Measurements from ENCODE around the gene CBFA2T2.
A peak's percentile ranks its signal among the peaks of the same experiment; 100 is the strongest.
"Not testable (repeated sequence)": the region's sequence is repeated elsewhere in the genome, so short reads cannot be mapped to it uniquely, and the experiment has no call there.

The CBFA2T2 gene

GRCh38 chr20:33583143-33583542, 93.2 kb downstream of the CBFA2T2 start:
- DNase-seq: no peak

DNA sequence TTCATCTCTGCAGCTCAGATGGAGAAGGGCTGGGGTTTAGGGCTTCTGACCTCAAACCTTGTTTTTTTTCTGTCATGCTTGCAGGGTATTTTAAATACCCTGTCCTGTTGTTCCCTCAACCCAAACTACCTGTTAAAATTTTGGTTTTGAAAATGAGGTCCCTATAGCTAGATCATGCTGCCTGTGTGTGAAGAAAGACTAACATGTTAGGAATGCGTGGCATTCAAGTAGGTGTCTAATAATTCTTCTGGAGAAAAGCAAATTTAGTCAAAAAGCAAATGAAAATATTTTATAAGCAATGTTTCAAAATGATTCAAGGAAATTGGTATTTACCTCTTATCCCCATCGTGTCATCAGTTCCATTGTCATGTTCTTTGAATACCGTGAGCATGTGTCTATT, 95.1 kb downstream of the CBFA2T2 start:
- DNase-seq: no peak

- DNase-seq: no peak
Observed at GRCh38 chr20:33585413-33585812, 95.5 kb downstream of the CBFA2T2 start.

DNA sequence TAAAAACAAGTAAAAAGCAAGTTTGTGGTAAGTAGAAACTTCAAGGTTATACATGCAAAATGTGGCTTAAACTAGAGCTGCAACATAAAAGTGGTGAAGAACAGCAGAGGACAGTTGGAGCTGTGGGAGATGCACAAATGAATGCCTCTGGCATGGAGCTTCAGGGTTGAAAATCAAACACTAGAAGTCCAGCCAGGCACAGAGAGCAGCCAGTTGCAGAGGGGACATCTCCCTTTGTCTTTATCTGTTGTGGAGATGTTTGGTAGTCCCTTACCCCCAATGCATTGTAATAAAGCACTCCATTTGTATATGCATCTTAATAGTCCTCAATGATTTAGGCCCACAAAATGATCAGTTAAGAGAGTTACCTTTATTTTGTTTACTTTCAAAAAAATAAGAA, 99.2 kb downstream of the CBFA2T2 start:
- no peak for DNase-seq

DNA sequence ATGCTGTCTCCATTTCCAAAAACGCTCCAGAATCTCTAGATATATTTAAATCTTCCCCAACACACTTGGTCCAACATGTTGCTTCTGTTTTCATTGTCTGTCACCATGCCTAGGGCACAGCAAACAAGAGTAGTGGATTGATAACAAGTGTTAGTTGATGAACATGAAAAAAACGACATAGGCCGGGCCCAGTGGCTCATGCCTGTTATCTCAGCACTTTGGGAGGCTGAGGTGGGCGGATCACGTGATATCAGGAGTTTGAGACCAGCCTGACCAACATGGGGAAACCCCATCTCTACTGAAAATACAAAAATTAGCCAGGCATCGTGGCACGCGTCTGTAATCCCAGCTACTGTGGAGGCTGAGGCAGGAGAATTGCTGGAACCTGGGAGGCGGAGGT, 102.0 kb downstream of the CBFA2T2 start:
- not testable (repeated sequence) for DNase-seq

DNA sequence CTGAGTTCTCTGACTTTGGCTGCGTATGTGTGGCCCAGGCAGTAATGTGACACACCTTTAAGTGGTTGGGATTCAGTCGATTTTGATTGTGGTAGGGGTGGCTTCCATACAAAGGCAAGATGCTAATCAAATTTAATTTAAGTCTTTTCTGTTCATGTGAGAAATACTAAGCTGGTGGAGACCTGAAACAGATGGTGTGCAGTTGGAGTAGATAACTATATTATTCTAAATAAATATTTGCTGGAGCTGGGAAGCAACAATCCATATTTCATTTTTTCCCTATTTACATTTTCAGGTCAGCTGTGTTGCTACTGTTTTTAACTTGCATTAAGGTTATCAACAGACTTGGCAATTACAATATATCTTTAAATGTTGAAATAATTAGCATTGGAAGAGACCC, 104.8 kb downstream of the CBFA2T2 start:
- peak; percentile 34 for DNase-seq

DNA sequence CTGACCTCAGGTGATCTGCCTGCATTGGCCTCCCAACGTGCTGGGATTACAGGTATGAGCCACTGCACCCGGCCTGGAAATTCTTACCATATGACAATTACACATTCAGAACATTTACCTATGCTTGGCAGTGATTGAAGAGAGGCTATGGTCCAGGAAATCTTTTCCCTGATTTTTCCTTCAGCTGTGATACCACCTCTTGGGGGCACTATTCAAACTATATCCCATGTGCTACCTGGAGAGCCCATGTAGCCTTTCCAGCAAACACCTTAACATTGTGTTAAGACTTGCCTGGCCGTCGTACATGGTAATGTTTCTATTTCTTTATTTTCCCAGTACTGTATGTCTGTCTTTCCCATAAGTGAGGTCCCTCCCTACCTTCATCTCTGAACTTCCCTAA, 110.5 kb downstream of the CBFA2T2 start:
- DNase-seq: no peak

- no peak for DNase-seq
Observed at GRCh38 chr20:33600981-33601380, 111.1 kb downstream of the CBFA2T2 start.

DNA sequence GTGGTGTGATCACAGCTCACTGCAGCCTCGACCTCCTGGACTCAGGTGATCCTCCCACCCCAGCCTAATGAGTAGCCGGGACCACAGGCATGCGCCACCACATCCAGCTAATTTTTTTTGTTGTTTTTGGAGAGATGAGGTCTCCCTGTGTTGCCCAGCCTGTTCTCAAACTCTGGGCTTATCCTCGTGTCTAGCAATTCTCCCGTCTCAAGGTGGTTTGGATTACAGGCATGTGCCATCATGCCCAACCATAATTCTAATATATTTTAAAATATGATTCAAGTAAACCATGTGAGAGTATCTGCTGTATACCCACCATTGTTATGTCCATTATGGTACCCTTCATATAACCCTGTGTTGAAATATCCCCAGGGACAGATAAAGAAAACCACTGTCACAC, 112.0 kb downstream of the CBFA2T2 start:
- DNase-seq: no peak

- DNase-seq: no peak
Observed at GRCh38 chr20:33602826-33603590, 113.1 kb downstream of the CBFA2T2 start.

- no peak for DNase-seq
Observed at GRCh38 chr20:33604084-33604990, 114.4 kb downstream of the CBFA2T2 start.

DNA sequence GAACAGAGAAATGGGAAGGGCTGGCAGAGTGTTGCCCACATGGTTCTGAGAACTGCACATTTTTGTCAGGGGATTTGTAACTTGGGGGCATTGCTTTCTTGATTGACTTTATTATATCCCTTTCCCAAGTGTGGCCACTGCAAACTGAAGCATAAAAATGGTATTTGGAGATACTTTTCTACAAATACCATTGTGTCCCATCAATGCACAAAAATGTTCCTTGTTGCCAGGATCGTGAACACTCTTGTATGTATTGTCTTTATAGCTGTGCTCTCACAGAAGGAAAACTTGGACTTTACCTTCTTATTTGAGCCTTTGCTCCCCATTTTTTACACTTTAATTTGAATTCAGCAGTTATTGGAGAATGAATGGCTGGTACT, 115.1 kb downstream of the CBFA2T2 start:
- DNase-seq: no peak

- no peak for DNase-seq
Observed at GRCh38 chr20:33606118-33606771, 116.3 kb downstream of the CBFA2T2 start.

DNA sequence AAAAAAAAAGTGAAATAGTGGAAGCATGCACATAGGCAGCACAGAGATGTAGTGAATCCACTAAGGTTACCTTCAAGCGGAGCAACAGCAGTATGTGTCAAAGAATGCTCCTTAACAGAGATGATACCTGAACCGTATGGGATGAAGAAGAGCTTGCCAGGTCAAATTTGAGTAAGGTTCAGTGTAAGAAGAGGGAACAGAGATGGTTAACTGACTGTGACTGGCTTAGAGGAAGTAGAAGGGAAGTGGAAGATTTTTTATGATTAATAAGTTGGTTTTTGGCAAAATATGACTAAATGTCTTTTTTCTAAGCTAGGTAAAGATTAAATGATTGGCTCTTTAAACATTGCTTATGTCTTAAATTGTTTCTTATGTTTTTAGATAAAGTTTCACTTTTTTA, 119.6 kb downstream of the CBFA2T2 start:
- DNase-seq: no peak

DNA sequence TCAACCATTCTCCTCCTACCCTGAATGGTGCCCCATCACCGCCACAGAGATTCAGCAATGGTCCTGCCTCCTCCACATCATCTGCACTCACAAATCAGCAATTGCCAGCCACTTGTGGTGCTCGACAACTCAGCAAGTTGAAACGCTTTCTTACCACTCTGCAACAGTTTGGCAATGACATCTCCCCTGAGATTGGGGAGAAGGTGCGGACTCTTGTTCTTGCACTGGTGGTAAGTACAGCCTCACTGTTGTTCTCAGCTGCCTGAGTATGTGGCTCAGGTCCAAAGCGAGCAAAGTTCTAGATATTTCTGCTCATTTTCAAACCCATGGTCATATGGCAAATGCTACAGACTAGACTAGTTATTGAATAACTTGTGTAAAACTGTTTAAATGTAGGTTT, 121.2 kb downstream of the CBFA2T2 start:
- DNase-seq: no peak

DNA sequence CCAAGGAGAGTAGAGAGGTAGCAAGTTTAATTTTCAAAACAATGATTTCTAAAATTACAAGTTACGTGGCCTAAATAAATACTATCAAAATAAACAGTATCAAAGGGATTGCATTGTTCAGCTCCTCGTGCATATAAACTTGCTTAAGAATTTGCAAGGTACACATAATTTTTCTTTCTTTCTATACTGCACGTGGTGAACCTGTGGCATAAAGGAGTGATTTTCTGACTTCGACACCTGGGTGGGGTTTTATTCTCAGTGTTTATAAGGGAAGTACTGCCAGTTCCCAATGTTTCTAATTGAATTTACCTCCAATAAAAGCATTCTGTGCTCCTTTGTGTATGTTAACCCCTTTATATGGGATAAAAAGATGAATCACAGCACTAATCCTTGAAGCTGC, 122.1 kb downstream of the CBFA2T2 start:
- DNase-seq: no peak

- no peak for DNase-seq
Observed at GRCh38 chr20:33621717-33622400, 132.0 kb downstream of the CBFA2T2 start.

DNA sequence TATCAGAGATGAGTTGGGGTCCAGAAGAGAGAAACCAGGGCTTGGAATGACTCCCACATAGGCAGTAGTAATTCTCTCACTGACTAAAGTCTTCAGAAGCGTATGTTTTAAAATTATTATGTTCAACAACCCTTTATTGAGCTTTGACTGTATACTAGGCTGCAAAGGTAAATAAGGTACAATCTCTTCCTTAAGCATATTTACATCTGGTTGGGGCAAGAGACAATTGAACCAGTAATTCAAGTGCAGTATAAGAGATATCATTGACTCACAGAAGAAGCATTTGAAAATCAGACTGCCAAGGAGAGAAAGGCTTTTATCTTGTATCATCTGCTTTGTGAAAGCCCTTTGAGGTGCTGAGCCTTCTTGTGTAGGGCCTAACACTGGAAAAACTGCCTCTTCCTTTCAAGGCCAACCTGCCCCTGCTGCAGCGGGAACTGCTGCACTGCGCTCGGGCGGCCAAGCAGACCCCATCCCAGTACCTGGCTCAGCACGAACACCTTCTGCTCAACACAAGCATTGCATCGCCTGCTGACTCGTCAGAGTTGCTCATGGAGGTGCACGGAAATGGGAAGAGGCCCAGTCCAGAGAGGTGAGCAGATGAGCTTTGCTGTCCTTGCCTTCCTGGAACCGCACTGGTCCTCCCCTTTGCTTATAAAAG, 132.9 kb downstream of the CBFA2T2 start:
- no peak for DNase-seq

- DNase-seq: no peak
Observed at GRCh38 chr20:33624399-33624798, 134.5 kb downstream of the CBFA2T2 start.

- DNase-seq: no peak
Observed at GRCh38 chr20:33626190-33626589, 136.3 kb downstream of the CBFA2T2 start.

DNA sequence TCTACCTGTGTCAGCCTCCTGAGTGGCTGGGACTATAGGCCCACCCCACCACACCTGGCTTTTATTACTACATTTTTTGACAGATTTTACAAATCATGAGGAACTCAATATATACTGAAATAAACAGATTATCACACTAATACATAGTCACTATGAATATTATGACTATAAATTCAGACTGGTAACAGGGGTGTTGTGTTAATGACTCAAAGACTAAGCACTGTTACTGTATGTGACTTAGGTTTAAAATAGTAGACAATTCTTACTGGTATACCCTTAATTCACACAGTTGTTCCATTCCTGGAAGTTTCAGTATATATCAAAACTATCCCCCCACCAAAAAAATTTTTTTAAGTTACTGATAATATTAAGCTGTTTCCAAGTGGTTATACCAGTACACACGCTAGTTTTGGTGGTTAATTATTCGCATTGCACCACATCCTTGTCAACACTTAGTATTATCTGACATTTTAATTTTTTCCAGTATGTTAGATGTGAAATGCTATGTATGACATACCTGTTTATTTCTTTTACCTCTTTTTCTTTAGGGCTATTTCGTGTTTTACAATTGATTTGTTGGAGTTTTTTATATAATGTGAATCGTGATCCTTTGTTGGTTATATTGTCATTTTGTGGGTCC, 137.8 kb downstream of the CBFA2T2 start:
- no peak for DNase-seq

DNA sequence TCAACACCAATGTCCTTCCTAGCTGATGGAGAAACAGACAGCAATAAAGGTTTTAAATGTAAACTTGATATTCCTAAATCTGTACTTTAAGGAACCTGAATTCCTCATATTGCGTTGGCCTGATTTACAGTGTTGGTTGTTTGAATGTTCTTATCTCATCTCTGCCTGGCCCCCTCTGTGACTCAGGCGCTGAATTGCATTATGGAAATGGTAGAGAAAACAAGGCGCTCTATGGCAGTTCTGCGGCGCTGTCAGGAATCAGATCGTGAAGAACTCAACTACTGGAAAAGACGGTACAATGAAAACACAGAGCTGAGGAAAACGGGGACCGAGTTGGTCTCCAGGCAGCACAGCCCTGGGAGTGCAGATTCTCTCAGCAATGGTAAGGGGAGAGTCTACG, 139.6 kb downstream of the CBFA2T2 start:
- no peak for DNase-seq
